Ishikawa (cell line): ENCODE data around the gene DUSP22.

Source experiments
- EGR1 ChIP-seq: IDR thresholded peaks from 2 replicates; pipeline ENCODE4 v1.6.1; 2012
- TCF12 ChIP-seq: IDR thresholded peaks from 2 replicates; pipeline ENCODE4 v1.6.1; 2012; ENCODE audit warnings: low read depth

GRCh38 chr6:380234-381218 lies 88.2 kb downstream of the DUSP22 start:
- TF ChIP-seq EGR1 (no peak), TCF12 (no peak)
